A549 (cell line): ENCODE measurements around the gene CETN1.

Source experiments
- CHD2 ChIP-seq: fragments of 150-350 bp; IDR thresholded peaks from 2 replicates; pipeline ENCODE4 v1.6.1; 2014; ENCODE audit warnings: low read length; ENCODE audit not compliant: partially characterized antibody
- POLR2A ChIP-seq: IDR thresholded peaks from 2 replicates; pipeline ENCODE4 v1.6.1; 2012; ENCODE audit warnings: mild to moderate bottlenecking, low read length
- POLR2AphosphoS2 ChIP-seq: conservative IDR thresholded peaks from 2 replicates; pipeline ENCODE4 v1.6.1; 2012; ENCODE audit warnings: low read length, improper control_type of control experiment, inconsistent platforms
- RCOR1 ChIP-seq: fragments of 150-350 bp; IDR thresholded peaks from 2 replicates; pipeline ENCODE4 v1.6.1; 2014; ENCODE audit warnings: antibody characterized with exemption, low read length, low read depth
- SREBF2 ChIP-seq: fragments of 450-650 bp; IDR thresholded peaks from 2 replicates; pipeline ENCODE4 v1.6.1; 2014; ENCODE audit warnings: mild to moderate bottlenecking, moderate library complexity

GRCh38 chr18:595571-595970 is 15.4 kb downstream of the CETN1 start:
- TF ChIP-seq POLR2A (no peak), SREBF2 (no peak), CHD2 (no peak), RCOR1 (no peak), POLR2AphosphoS2 (no peak)
